ENCODE results near the gene SCGN.

Gene SCGN

GRCh38 chr6:25641377-25641776, 10.6 kb upstream of the SCGN start:
- no peak for DNase-seq

- DNase-seq, result no peak
Observed at GRCh38 chr6:25641940-25642666, 9.9 kb upstream of the SCGN start.

- no peak for DNase-seq
Observed at GRCh38 chr6:25642667-25643328, 9.2 kb upstream of the SCGN start.

GRCh38 chr6:25645916-25646315, 6.1 kb upstream of the SCGN start:
- DNase-seq, result no peak

- no peak for DNase-seq
Observed at GRCh38 chr6:25649611-25650010, 2.4 kb upstream of the SCGN start.

GRCh38 chr6:25655723-25656122, 3.7 kb downstream of the SCGN start:
- DNase-seq, result no peak

- no peak for DNase-seq
Observed at GRCh38 chr6:25659633-25660368, 7.8 kb downstream of the SCGN start.

- peak; percentile 55 to 61 (median 59) for DNase-seq
Observed at GRCh38 chr6:25660512-25660911, 8.5 kb downstream of the SCGN start.

GRCh38 chr6:25661129-25661779, 9.2 kb downstream of the SCGN start:
- DNase-seq, result no peak

- DNase-seq, result no peak
Observed at GRCh38 chr6:25665455-25665854, 13.4 kb downstream of the SCGN start.

- DNase-seq, result no peak
Observed at GRCh38 chr6:25669413-25669812, 17.4 kb downstream of the SCGN start.

- no peak for DNase-seq
Observed at GRCh38 chr6:25670208-25670607, 18.2 kb downstream of the SCGN start.

- DNase-seq, result no peak
Observed at GRCh38 chr6:25670793-25671513, 18.9 kb downstream of the SCGN start.

GRCh38 chr6:25671652-25672051, 19.6 kb downstream of the SCGN start:
- no peak for DNase-seq

GRCh38 chr6:25675167-25675566, 23.2 kb downstream of the SCGN start:
- no peak for DNase-seq

- DNase-seq, result no peak
Observed at GRCh38 chr6:25676775-25677174, 24.8 kb downstream of the SCGN start.

GRCh38 chr6:25681848-25682247, 29.8 kb downstream of the SCGN start:
- no peak for DNase-seq

- DNase-seq, result peak; percentile 21 to 47 (median 44)
Observed at GRCh38 chr6:25682324-25682723, 30.3 kb downstream of the SCGN start.

- no peak for DNase-seq
Observed at GRCh38 chr6:25684565-25684964, 32.5 kb downstream of the SCGN start.

- DNase-seq, result no peak
Observed at GRCh38 chr6:25685251-25685650, 33.2 kb downstream of the SCGN start.

GRCh38 chr6:25685896-25686295, 33.9 kb downstream of the SCGN start:
- DNase-seq, result no peak

GRCh38 chr6:25686856-25687255, 34.8 kb downstream of the SCGN start:
- no peak for DNase-seq

- DNase-seq, result no peak
Observed at GRCh38 chr6:25689966-25690365, 38.0 kb downstream of the SCGN start.
